HepG2 (cell line): Measurements from ENCODE around the gene B4GALT5. TPM values are rescaled to one million over a fixed set of nuclear protein-coding genes. Genes with fewer than 3 reads are reported as not detected.

Experiments
- ATAC-seq: fragments of 200-7000 bp; cut with Tn5 transposase; 3 replicates; pipeline ENCODE4 v1.9.1; 2020; ENCODE audit warnings: mild to moderate bottlenecking, moderate library complexity
- BruUV-seq: library from RNA; stranded (reverse); fragments of 400-500 nt; replicated peaks from 2 replicates; lab custom pipeline; 2021; lab: Mats Ljungman, UMichigan
- CTCF ChIA-PET: fragments of 300-600 bp; formaldehyde crosslinking; extraction: SDS; loops from one replicate; lab custom pipeline; 2021; ENCODE audit warnings: low total read pairs, inconsistent platforms, low intra/inter-chr PET ratio; lab: Yijun Ruan, JAX
- POLR2A ChIA-PET: fragments of 350-600 bp; sonication (Branson Sonifier 250); formaldehyde crosslinking; loops from one replicate; lab custom pipeline; 2020; ENCODE audit warnings: antibody characterized with exemption, inconsistent platforms; lab: Yijun Ruan, JAX
- DNase-seq: peaks from one replicate; pipeline ENCODE4 v3.0.0-alpha.2; 2015; ENCODE audit warnings: low spot score
- FAIRE-seq: peaks from 3 replicates; lab custom pipeline; 2011; peaks lifted over from hg19 to GRCh38; lab: Jason Lieb, UNC
- H2AFZ ChIP-seq: one replicate; pipeline ENCODE4 v1.6.1; 2011; ENCODE audit warnings: low read length, inconsistent platforms
- H3K27ac ChIP-seq: fragments of 300-600 bp; 3 replicates; pipeline ENCODE4 v1.8.0; 2011; ENCODE audit warnings: mixed run types, mild to moderate bottlenecking, mixed read lengths, low read length, inconsistent platforms; ENCODE audit not compliant: insufficient read depth; ENCODE audit errors: extremely low read length
- H3K27me3 ChIP-seq, 2 experiments: fragments of 200-600 bp in 1 of 2; 2 replicates in 1 of 2; 3 replicates in 1 of 2; pipeline versions ENCODE4 v1.6.0 to v1.8.0; 2011; ENCODE audit warnings: low read length in 2 of 2, mild to moderate bottlenecking in 2 of 2, moderate library complexity in 2 of 2, inconsistent platforms in 1 of 2; ENCODE audit not compliant: insufficient read depth in 2 of 2, control insufficient read depth in 1 of 2
- H3K36me3 ChIP-seq, 2 experiments: fragments of 200-600 bp in 1 of 2; replicated peaks in 1 of 2; 2 replicates in 1 of 2; 3 replicates in 1 of 2; pipeline versions ENCODE4 v1.5.1 to v1.8.0; 2011; ENCODE audit warnings: low read length in 2 of 2, inconsistent platforms in 1 of 2; ENCODE audit not compliant: insufficient read depth in 2 of 2, control insufficient read depth in 1 of 2
- H3K4me1 ChIP-seq: 2 replicates; pipeline ENCODE4 v1.5.1; 2012; ENCODE audit warnings: low read length, inconsistent platforms; ENCODE audit not compliant: insufficient read depth
- H3K4me2 ChIP-seq: 2 replicates; pipeline ENCODE4 v1.6.0; 2011; ENCODE audit warnings: low read depth, low read length, inconsistent platforms
- H3K4me3 ChIP-seq, 3 experiments: fragments of 200-600 bp in 1 of 3; sonication (generic), shearing (Covaris generic) in 1 of 3; replicated peaks in 1 of 3; 2 replicates each; pipeline ENCODE4 v1.5.1; 2011 to 2016; ENCODE audit warnings: low read length in 3 of 3, inconsistent platforms in 2 of 3, low read depth in 2 of 3, mild to moderate bottlenecking in 2 of 3, control low read depth in 1 of 3, mixed read lengths in 1 of 3; ENCODE audit not compliant: insufficient read depth in 1 of 3
- H3K79me2 ChIP-seq: one replicate; pipeline ENCODE4 v1.6.1; 2011; ENCODE audit warnings: low read length, inconsistent platforms; ENCODE audit not compliant: insufficient read depth
- H3K9ac ChIP-seq: 2 replicates; pipeline ENCODE4 v1.6.0; 2011; ENCODE audit warnings: mild to moderate bottlenecking, low read depth, low read length, inconsistent platforms; ENCODE audit not compliant: insufficient read depth
- H3K9me3 ChIP-seq: 2 replicates; pipeline ENCODE4 v1.5.1; 2012; ENCODE audit warnings: mild to moderate bottlenecking, low read length
- H4K20me1 ChIP-seq: 2 replicates; pipeline ENCODE4 v1.6.0; 2011; ENCODE audit warnings: inconsistent platforms, mild to moderate bottlenecking, low read length, moderate library complexity; ENCODE audit not compliant: insufficient read depth
- ADNP ChIP-seq: sonication (generic); formaldehyde crosslinking; IDR thresholded peaks from 2 replicates; pipeline ENCODE4 v1.4.0; 2020; ENCODE audit warnings: missing genetic modification reagents
- ERF ChIP-seq: IDR thresholded peaks from 2 replicates; pipeline ENCODE4 v1.6.1; 2018; ENCODE audit warnings: missing biosample characterization, missing genetic modification reagents
- HNF1B ChIP-seq: sonication (generic); formaldehyde crosslinking; IDR thresholded peaks from 2 replicates; pipeline ENCODE4 v1.5.1; 2020; ENCODE audit warnings: mild to moderate bottlenecking, moderate library complexity, missing genetic modification reagents
- MEIS2 ChIP-seq: sonication (generic); formaldehyde crosslinking; IDR thresholded peaks from 2 replicates; pipeline ENCODE4 v1.9.0; 2021; ENCODE audit warnings: mild to moderate bottlenecking, missing genetic modification reagents
- MYNN ChIP-seq: sonication (generic); formaldehyde crosslinking; IDR thresholded peaks from 2 replicates; pipeline ENCODE4 v1.4.0; 2020; ENCODE audit warnings: mild to moderate bottlenecking, low read depth, missing genetic modification reagents
- PHF5A ChIP-seq: IDR thresholded peaks from one replicate; pipeline ENCODE4 v1.6.1; 2018; ENCODE audit warnings: low read depth, missing genetic modification reagents; ENCODE audit not compliant: unreplicated experiment
- POGZ ChIP-seq: sonication (generic); formaldehyde crosslinking; IDR thresholded peaks from 2 replicates; pipeline ENCODE4 v1.4.0; 2020; ENCODE audit warnings: mild to moderate bottlenecking, missing genetic modification reagents
- PPARG ChIP-seq: conservative IDR thresholded peaks from 2 replicates; pipeline ENCODE4 v1.6.1; 2016; ENCODE audit warnings: missing biosample characterization, missing genetic modification reagents
- SP4 ChIP-seq: sonication (generic); formaldehyde crosslinking; IDR thresholded peaks from 2 replicates; pipeline ENCODE4 v1.8.1; 2023; ENCODE audit warnings: mild to moderate bottlenecking, missing genetic modification reagents
- TMF1 ChIP-seq: sonication (generic); formaldehyde crosslinking; IDR thresholded peaks from 2 replicates; pipeline ENCODE4 v1.8.1; 2022; ENCODE audit warnings: low read depth, missing genetic modification reagents
- YY1 ChIP-seq: IDR thresholded peaks from 2 replicates; pipeline ENCODE4 v1.6.1; 2011; ENCODE audit warnings: low read length, low read depth, moderate library complexity, mild to moderate bottlenecking; ENCODE audit not compliant: insufficient read depth, insufficient replicate concordance
- ZBTB33 ChIP-seq: sonication (generic); formaldehyde crosslinking; IDR thresholded peaks from 2 replicates; pipeline ENCODE4 v1.4.0; 2020; ENCODE audit warnings: missing genetic modification reagents
- ZNF235 ChIP-seq: sonication (generic); formaldehyde crosslinking; IDR thresholded peaks from 2 replicates; pipeline ENCODE4 v1.8.1; 2023; ENCODE audit warnings: mild to moderate bottlenecking, missing genetic modification reagents, borderline replicate concordance
- ZNF24 ChIP-seq: fragments of 450-650 bp; IDR thresholded peaks from 2 replicates; pipeline ENCODE4 v1.6.1; 2017; ENCODE audit warnings: antibody characterized with exemption, mild to moderate bottlenecking
- ZNF530 ChIP-seq: sonication (generic); formaldehyde crosslinking; IDR thresholded peaks from 2 replicates; pipeline ENCODE4 v1.5.0; 2020; ENCODE audit warnings: low read depth, mild to moderate bottlenecking, missing genetic modification reagents
- ZNF75D ChIP-seq: sonication (generic); formaldehyde crosslinking; IDR thresholded peaks from 2 replicates; pipeline ENCODE4 v1.8.1; 2023; ENCODE audit warnings: missing genetic modification reagents, mild to moderate bottlenecking, borderline replicate concordance
- ZNF781 ChIP-seq: sonication (generic); formaldehyde crosslinking; IDR thresholded peaks from 2 replicates; pipeline ENCODE4 v1.5.1; 2020; ENCODE audit warnings: borderline replicate concordance, mild to moderate bottlenecking, missing genetic modification reagents; ENCODE audit errors: not compliant biosample characterization
- WGBS: methylation state at CpG from one replicate; pipeline ENCODE4 v1.1.6; 2017; ENCODE audit warnings: low lambda C conversion rate; 5-methylcytosine and 5-hydroxymethylcytosine counted together
- in situ Hi-C: cut with HindIII; loops from 2 replicates; pipeline ENCODE4 v1.10.0; 2017; ENCODE audit warnings: low pct_unique_long_range_greater_than_20kb; ENCODE audit not compliant: extremely low pct_ligation_motif_present
- intact Hi-C: fragments of 100-400 bp; cut with micrococcal nuclease; formaldehyde crosslinking; loops from one replicate; pipeline ENCODE4 v1.10.0; 2022; ENCODE audit not compliant: unreplicated experiment
- polyA plus RNA-seq, 8 experiments: library from polyadenylated mRNA; depleted of rRNA in 3 of 8; stranded (reverse) in 7 of 8; unstranded in 1 of 8; fragments of >200 nt; fragmentation: Illumina TruSeq in 4 of 8; extraction: Trizol in 4 of 8; gene quantifications; 2 replicates each; pipeline versions ENCODE4 v1.2.1 to v1.2.3, GENCODE V29; 2011 to 2016; ENCODE audit warnings: low read depth in 4 of 8, missing spikeins in 1 of 8, mixed read lengths in 1 of 8; ENCODE audit not compliant: insufficient read depth in 1 of 8
- total RNA-seq, 5 experiments: library from RNA; depleted of rRNA; stranded (reverse); fragments of >200 nt; fragmentation: Illumina TruSeq; extraction: Trizol; gene quantifications; 2 replicates each; pipeline ENCODE4 v1.2.3, GENCODE V29; 2016; ENCODE audit warnings: low read depth in 1 of 5

Gene B4GALT5
- total and polyA plus RNA-seq, 2 of the 13 experiments (the other 11 are each of a cell fraction or from before 2014, with no cell fraction given), result 27.3 to 30.9 TPM

- TF ChIP-seq TMF1 (CRISPR knock-in tag) (no peak), MYNN (CRISPR knock-in tag) (no peak), ZBTB33 (CRISPR knock-in tag) (no peak), YY1 (no peak), ZNF781 (CRISPR knock-in tag) (no peak), ZNF75D (CRISPR knock-in tag) (no peak), ZNF530 (no peak), POGZ (no peak), HNF1B (CRISPR knock-in tag) (no peak), ADNP (CRISPR knock-in tag) (no peak), ERF (CRISPR knock-in tag) (no peak), ZNF24 (no peak), PPARG (CRISPR knock-in tag) (no peak), PHF5A (CRISPR knock-in tag) (no peak), MEIS2 (no peak), ZNF235 (CRISPR knock-in tag) (no peak), SP4 (CRISPR knock-in tag) (no peak)
- ChIA-PET POLR2A (interaction anchor here (1.1 kb wide), 1 partner anchor 12 kb away, joined by 4 read pairs; no protein-coding TSS in a partner anchor), CTCF (no interaction called here)
- Histone ChIP-seq H3K4me1 (peaks cover 46% of the 10 kb centered on the region), H3K4me2 (no peak overlapping the region), H3K27ac (no peak overlapping the region), H3K9me3 (no peaks in the 10 kb centered on the region), H3K4me3 (no peak overlapping the region), H3K36me3 (no peaks in the 10 kb centered on the region), H4K20me1 (no peaks in the 10 kb centered on the region), H2AFZ (no peak overlapping the region), H3K79me2 (no peaks in the 10 kb centered on the region), H3K27me3 (no peaks in the 10 kb centered on the region), H3K9ac (no peak overlapping the region)
- intact Hi-C loops (no loop called here), in situ Hi-C loops (no loop called here)
- no peak for DNase-seq
- no peak for FAIRE-seq
- ATAC-seq, result no peak
- 26% methylated on average over 2 of the region's 2 CpGs for WGBS
- no TSS peak for BruUV-seq
These were observed 42.6 kb upstream of the B4GALT5 start for GRCh38 chr20:49756241-49756640.
